Measurements from ENCODE around the gene RPEL1. TPM values are rescaled to one million over a fixed set of nuclear protein-coding genes. Genes with fewer than 3 reads are reported as not detected.

RPEL1 gene
- total RNA-seq, 1 experiment from 2014 or later, result not detected

DNA sequence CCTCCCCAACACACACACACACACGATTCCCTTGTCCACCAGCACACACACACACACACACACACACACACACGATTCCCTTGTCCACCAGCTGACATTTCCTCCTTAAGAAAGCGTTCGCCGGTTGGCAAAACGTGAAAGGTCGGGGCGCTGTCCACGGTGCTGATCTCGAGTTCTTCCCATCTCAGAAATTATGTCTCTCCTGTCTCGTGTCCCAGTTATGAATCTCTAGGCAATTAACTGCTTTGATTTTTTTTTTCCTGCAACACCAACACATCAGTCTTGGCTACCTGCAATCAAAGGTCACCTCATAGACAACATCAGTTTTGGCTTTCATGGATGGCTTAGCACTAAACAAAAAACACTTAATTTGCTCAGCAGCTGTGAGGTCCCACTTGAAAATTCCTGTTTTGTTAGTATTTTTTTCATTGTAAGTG is 33.2 kb downstream of the RPEL1 start:
- DNase-seq (ENCODE audit: low spot score), result no peak

DNA sequence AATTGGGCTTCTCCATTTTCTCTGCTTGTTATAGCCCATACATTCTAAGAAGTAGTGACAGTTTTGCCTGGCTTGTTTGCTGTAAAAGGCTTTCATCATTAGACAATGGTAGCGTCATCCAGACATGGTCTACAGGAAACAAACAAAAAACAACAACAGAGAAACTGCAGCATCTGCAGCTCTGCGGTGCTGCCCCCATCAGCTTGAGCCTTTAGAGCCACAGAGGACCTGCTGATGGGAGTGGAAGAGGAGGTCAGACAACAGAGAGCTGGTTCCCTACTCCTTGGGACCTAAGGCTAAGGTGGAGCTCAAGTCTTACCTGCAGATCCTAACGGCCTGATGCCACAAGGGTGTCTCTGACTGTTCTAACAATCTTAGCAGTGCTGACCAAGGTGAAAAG is 34.3 kb downstream of the RPEL1 start:
- DNase-seq (ENCODE audit: low spot score), result no peak

DNA sequence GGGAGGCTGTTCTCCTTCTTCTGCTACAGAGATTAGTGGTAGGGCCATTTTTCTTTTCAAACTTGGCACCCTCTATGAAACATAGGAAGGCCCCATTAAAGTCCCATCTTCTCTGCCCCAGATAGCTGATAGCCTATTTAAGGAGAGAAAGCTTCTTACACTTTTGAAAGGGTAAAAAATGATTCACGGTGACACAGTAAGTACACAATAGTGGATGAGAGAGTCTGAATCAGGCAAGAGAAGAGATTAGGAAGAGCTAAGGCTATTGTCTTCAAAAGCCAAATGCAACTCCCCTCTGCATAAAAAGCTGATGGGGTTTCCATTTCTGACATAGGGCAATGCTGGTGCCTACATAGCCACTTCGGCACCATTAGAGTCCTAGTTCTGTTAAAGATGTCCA is 34.8 kb downstream of the RPEL1 start:
- DNase-seq (ENCODE audit: low spot score), result no peak

DNA sequence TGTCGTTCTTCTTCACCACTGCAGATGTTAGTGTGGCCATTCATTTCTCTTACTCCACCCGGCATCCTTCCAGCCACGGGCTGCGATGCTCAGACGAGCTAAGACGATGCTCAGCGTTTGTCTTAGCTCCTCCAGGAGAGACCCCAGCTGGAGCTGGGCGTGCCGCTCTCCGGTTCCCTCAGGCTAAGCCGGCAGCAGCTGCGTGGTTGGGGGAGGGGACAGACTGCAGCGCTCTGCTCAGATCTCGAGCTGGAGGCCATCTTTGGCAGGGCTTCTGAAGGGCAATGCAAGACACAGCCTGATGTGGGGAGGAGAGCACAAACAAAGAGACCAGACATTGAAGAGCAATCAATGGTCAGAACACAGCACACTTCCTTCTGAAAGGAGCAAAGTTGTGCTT is 36.1 kb downstream of the RPEL1 start:
- DNase-seq (ENCODE audit: low spot score), result no peak

GRCh38 chr10:103282961-103283360 is 37.3 kb downstream of the RPEL1 start:
- DNase-seq (ENCODE audit: low spot score), result no peak

DNA sequence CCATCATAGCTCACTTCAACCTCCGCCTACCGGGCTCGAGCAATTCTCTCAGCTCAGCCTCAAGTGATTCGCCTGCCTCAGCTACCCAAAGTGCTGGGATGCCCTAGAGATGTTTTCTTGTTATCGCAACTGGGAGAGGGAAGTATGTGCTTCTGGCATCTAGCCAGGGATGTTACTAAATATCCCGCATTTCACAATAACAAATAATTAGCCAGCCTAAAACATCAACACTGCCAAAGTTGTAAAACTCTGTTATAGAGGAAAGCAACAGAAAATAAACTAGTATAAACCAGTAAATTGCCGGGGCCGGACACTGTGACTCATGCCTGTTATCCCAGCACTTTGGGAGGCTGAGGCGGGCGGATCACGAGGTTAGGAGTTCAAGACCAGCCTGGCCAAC is 38.5 kb downstream of the RPEL1 start:
- DNase-seq (ENCODE audit: low spot score), result peak; percentile 58

GRCh38 chr10:103287992-103288391 is 42.3 kb downstream of the RPEL1 start:
- no peak for DNase-seq (ENCODE audit: low spot score)

GRCh38 chr10:103291588-103291987 is 45.9 kb downstream of the RPEL1 start:
- DNase-seq (ENCODE audit: low spot score), result no peak

- no peak for DNase-seq (ENCODE audit: low spot score)
Measured at GRCh38 chr10:103295374-103296015, 49.8 kb downstream of the RPEL1 start.

Other genes starting within 250 kb of the RPEL1 start
- gene NT5C2, start 52.6 kb upstream of the RPEL1 start, total RNA-seq (2014; rRNA removed; shearing (Covaris generic)), result 27.3 and 31.6 TPM in 2 replicates
- not detected in 2 replicates for gene INA, start 31.3 kb downstream of the RPEL1 start, total RNA-seq (2014; rRNA removed; shearing (Covaris generic))
- gene PCGF6, start 105.3 kb downstream of the RPEL1 start, total RNA-seq (2014; rRNA removed; shearing (Covaris generic)), result 12.0 and 14.9 TPM in 2 replicates
- gene TAF5, start 122.1 kb downstream of the RPEL1 start, total RNA-seq (2014; rRNA removed; shearing (Covaris generic)), result 6.4 and 6.9 TPM in 2 replicates
- 502 and 681 TPM in 2 replicates for gene ATP5MK, start 150.6 kb downstream of the RPEL1 start, total RNA-seq (2014; rRNA removed; shearing (Covaris generic))
- 15.9 and 20.0 TPM in 2 replicates for gene PDCD11, start 150.7 kb downstream of the RPEL1 start, total RNA-seq (2014; rRNA removed; shearing (Covaris generic))
- 0.43 and 0.97 TPM in 2 replicates for gene CALHM2, start 206.5 kb downstream of the RPEL1 start, total RNA-seq (2014; rRNA removed; shearing (Covaris generic))
- not detected in 2 replicates for gene CALHM1, start 213.0 kb downstream of the RPEL1 start, total RNA-seq (2014; rRNA removed; shearing (Covaris generic))
- gene CALHM3, start 233.4 kb downstream of the RPEL1 start, total RNA-seq (2014; rRNA removed; shearing (Covaris generic)), result 0.23 TPM in 1 of 2 replicates, not detected in the other
- 0.10 and 0.72 TPM in 2 replicates for gene NEURL1, start 247.8 kb downstream of the RPEL1 start, total RNA-seq (2014; rRNA removed; shearing (Covaris generic))

Measured in H4 (cell line).